Neuronal stem cell (in vitro differentiated cells): Measurements from ENCODE around the gene SLC6A4. TPM values are rescaled to one million over a fixed set of nuclear protein-coding genes. Genes with fewer than 3 reads are reported as not detected.

Source experiments
- DNase-seq: peaks from one replicate; pipeline ENCODE4 v3.0.0-alpha.2; 2013; ENCODE audit warnings: low spot score
- H2AFZ ChIP-seq: one replicate; pipeline ENCODE4 v1.6.1; 2013; ENCODE audit warnings: mild to moderate bottlenecking, low read length, inconsistent platforms
- H2AK5ac ChIP-seq: 2 replicates; pipeline ENCODE4 v1.6.1; 2013; ENCODE audit warnings: low read depth, mild to moderate bottlenecking, inconsistent platforms, low read length, moderate library complexity, mixed read lengths
- H2BK120ac ChIP-seq: 2 replicates; pipeline ENCODE4 v1.6.1; 2013; ENCODE audit warnings: low read depth, mild to moderate bottlenecking, inconsistent platforms, low read length, moderate library complexity, mixed read lengths
- H2BK12ac ChIP-seq: one replicate; pipeline ENCODE4 v1.6.1; 2013; ENCODE audit warnings: low read length, inconsistent platforms
- H2BK15ac ChIP-seq: 2 replicates; pipeline ENCODE4 v1.6.1; 2013; ENCODE audit warnings: mild to moderate bottlenecking, low read length, inconsistent platforms, mixed read lengths
- H2BK5ac ChIP-seq: one replicate; pipeline ENCODE4 v1.6.1; 2013; ENCODE audit warnings: inconsistent platforms, mild to moderate bottlenecking, low read length, moderate library complexity
- H3K14ac ChIP-seq: one replicate; pipeline ENCODE4 v1.6.1; 2013; ENCODE audit warnings: low read length, inconsistent platforms
- H3K18ac ChIP-seq: 2 replicates; pipeline ENCODE4 v1.6.1; 2013; ENCODE audit warnings: low read length, inconsistent platforms
- H3K23ac ChIP-seq: 2 replicates; pipeline ENCODE4 v1.6.1; 2013; ENCODE audit warnings: low read depth, mild to moderate bottlenecking, mixed read lengths, low read length, inconsistent platforms; ENCODE audit not compliant: poor library complexity
- H3K27ac ChIP-seq: replicated peaks from 3 replicates; pipeline ENCODE4 v1.5.1; 2013; ENCODE audit warnings: low read length, inconsistent platforms
- H3K27me3 ChIP-seq, 3 experiments: 2 replicates each; pipeline ENCODE4 v1.6.1; 2013; ENCODE audit warnings: low read length in 3 of 3, mild to moderate bottlenecking in 2 of 3, inconsistent platforms in 1 of 3, low read depth in 1 of 3, mixed read lengths in 1 of 3, moderate library complexity in 1 of 3; ENCODE audit not compliant: control insufficient read depth in 3 of 3, insufficient read depth in 3 of 3
- H3K36me3 ChIP-seq, 2 donors: replicated peaks in 1 of 2; 2 replicates each; pipeline ENCODE4 v1.6.1; 2013; ENCODE audit warnings: low read length in 2 of 2; ENCODE audit not compliant: control insufficient read depth in 2 of 2, insufficient read depth in 2 of 2
- H3K4ac ChIP-seq: 2 replicates; pipeline ENCODE4 v1.6.1; 2013; ENCODE audit warnings: inconsistent platforms, mild to moderate bottlenecking, low read length, moderate library complexity
- H3K4me1 ChIP-seq, 2 donors: 1 replicate in 1 of 2; 2 replicates in 1 of 2; pipeline ENCODE4 v1.6.1; 2013; ENCODE audit warnings: low read length in 2 of 2, low read depth in 1 of 2; ENCODE audit not compliant: control insufficient read depth in 2 of 2, insufficient read depth in 1 of 2
- H3K4me2 ChIP-seq: one replicate; pipeline ENCODE4 v1.6.1; 2013; ENCODE audit warnings: mild to moderate bottlenecking, low read length, inconsistent platforms; ENCODE audit not compliant: insufficient read depth, poor library complexity, severe bottlenecking
- H3K4me3 ChIP-seq, 2 donors: 2 replicates each; pipeline ENCODE4 v1.5.1; 2013; ENCODE audit warnings: low read length in 2 of 2, mild to moderate bottlenecking in 2 of 2, inconsistent platforms in 1 of 2, moderate library complexity in 1 of 2
- H3K79me1 ChIP-seq: one replicate; pipeline ENCODE4 v1.6.1; 2013; ENCODE audit warnings: low read depth, mild to moderate bottlenecking, inconsistent platforms, low read length, moderate library complexity
- H3K9ac ChIP-seq: one replicate; pipeline ENCODE4 v1.6.1; 2013; ENCODE audit warnings: mild to moderate bottlenecking, low read depth, low read length, inconsistent platforms; ENCODE audit not compliant: poor library complexity
- H3K9me3 ChIP-seq, 2 donors: replicated peaks in 1 of 2; 2 replicates each; pipeline versions ENCODE3 to v1.6.1; 2013; ENCODE audit warnings: low read length in 2 of 2, mild to moderate bottlenecking in 2 of 2, inconsistent platforms in 1 of 2, low read depth in 1 of 2, mixed read lengths in 1 of 2, moderate library complexity in 1 of 2; ENCODE audit not compliant: control insufficient read depth in 2 of 2, insufficient read depth in 1 of 2
- H4K8ac ChIP-seq: one replicate; pipeline ENCODE4 v1.6.1; 2013; ENCODE audit warnings: low read depth, mild to moderate bottlenecking, inconsistent platforms, low read length, moderate library complexity
- H4K91ac ChIP-seq: one replicate; pipeline ENCODE4 v1.6.1; 2013; ENCODE audit warnings: low read length, low read depth, mild to moderate bottlenecking, inconsistent platforms; ENCODE audit not compliant: poor library complexity
- WGBS, 2 donors: extraction: QIAGEN DNeasy Blood & Tissue Kit; methylation state at CpG; one replicate each; pipeline ENCODE4 v1.1.7; 2013; ENCODE audit warnings: missing lambda C conversion rate in 2 of 2, mixed read lengths in 1 of 2; ENCODE audit not compliant: insufficient read length in 2 of 2, insufficient replicate concordance in 1 of 2; ENCODE audit errors: extremely low coverage in 2 of 2; 5-methylcytosine and 5-hydroxymethylcytosine counted together
- polyA plus RNA-seq, 2 experiments: library from polyadenylated mRNA; stranded (reverse); fragments of 200-250 nt; gene quantifications; one replicate each; pipeline ENCODE4 v1.2.3, GENCODE V29; 2013

Gene SLC6A4
- polyA plus RNA-seq (2013, experiment 1 of 2), result 0.06 TPM
- 0.12 TPM for polyA plus RNA-seq (2013, experiment 2 of 2)

DNA sequence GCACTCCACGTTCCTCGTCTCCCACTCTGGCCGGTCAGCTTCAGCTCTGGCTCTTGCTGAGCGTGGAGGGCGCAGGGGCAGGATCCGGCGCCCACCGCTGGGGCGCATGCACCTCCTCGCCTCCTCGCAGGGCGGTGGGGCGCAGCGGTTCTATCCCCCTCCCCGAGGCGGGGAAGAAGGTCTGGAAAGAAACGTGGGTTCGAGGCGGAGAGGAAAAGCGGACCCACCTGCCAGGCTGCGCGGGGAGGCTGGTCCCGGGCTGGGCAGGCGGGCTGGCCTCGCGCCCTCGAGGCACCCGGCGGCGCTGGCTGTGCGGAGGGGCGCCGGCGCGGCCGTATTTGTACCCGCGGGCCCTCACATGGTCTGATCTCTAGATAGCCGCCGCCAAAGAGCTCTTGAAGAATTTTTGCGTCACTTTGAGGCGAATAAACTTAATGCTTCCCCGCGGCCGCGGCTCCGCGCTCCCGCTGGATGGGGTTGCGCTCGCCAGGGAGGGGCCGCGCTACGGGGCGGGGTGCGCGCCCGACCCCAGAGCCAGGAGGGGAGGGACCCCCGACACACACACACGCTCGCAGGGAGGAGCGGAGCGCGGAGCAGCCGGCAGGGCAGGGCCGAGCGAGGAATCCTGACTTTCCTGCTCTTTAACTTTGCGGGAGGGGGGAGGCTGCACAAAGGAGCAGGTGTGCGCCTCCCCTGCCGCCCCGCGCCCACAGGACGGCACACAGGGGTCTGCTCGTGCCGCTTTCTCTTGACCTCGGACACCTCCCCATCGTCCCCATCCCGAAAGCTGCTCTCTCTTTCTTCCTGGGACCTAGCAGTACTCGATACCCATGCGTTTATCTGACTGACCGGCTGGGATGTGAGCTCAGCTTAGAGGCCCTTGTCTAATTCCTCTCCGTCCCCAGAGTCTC, at the start of gene SLC6A4:
Gene SLC6A4, minus strand, starts transcription at position 312 of the 911 bp plus-strand sequence. CDS start 13,739 bp downstream, outside the sequence.
- Histone ChIP-seq H3K4ac (no peak within 1 kb of the TSS), H3K4me3 (peak within 1 kb of the TSS; percentile 43 to 67), H2BK15ac (peak within 1 kb of the TSS; percentile 88), H2AK5ac (no peak within 1 kb of the TSS), H3K27me3 (peaks cover 24 to 88% (median 70%) of the 10 kb centered on the region in 3 experiments), H2BK12ac (peak within 1 kb of the TSS; percentile 75), H4K8ac (peak within 1 kb of the TSS; percentile 23), H3K18ac (peak within 1 kb of the TSS; percentile 91), H3K23ac (peak within 1 kb of the TSS; percentile 29), H3K4me2 (peak within 1 kb of the TSS; percentile 79), H4K91ac (no peak within 1 kb of the TSS), H3K36me3 (no peaks in the 10 kb centered on the region), H3K14ac (peak within 1 kb of the TSS; percentile 91), H3K9me3 (peaks cover 4 to 5% of the 10 kb centered on the region in 2 donors), H3K79me1 (no peaks in the 10 kb centered on the region), H3K9ac (no peak within 1 kb of the TSS), H3K27ac (no peak within 1 kb of the TSS), H2BK120ac (no peak within 1 kb of the TSS), H3K4me1 (peaks cover 19 to 21% of the 10 kb centered on the region in 2 donors), H2AFZ (peak within 1 kb of the TSS; percentile 95), H2BK5ac (peak within 1 kb of the TSS; percentile 62)
- no peak for DNase-seq
- no CpG with 5 or more reads among the region's 82 CpGs for WGBS, 2 donors

DNA sequence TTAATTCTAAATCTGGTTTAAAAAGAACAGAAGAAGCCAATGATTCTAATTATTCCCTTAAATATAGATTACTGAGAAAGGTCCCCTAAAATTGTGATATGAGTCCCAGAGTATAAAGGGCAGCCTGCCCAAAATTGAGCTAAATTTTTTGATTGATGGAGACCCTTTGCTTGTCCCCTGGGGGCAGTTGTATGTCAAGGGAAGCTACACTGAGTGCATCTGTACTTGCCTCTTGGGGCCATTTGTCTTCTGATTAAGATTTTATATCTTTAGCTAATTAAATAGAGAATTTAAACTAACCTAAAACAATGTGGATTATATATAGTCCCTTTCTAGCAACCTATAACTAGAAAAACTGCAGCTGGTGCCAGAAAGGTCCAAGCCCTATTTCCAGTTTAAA, 43.7 kb upstream of the SLC6A4 start:
- no peak overlapping the region for H2BK120ac ChIP-seq
- H3K4me2 ChIP-seq, result no peak overlapping the region
- no peaks in the 10 kb centered on the region for H3K9me3 ChIP-seq
- H3K79me1 ChIP-seq, result no peaks in the 10 kb centered on the region
- no peak overlapping the region for H3K4ac ChIP-seq
- H3K18ac ChIP-seq, result no peak overlapping the region
- no peak overlapping the region for H2BK15ac ChIP-seq
- no peaks in the 10 kb centered on the region for H3K4me1 ChIP-seq
- no peaks in the 10 kb centered on the region for H3K27me3 ChIP-seq
- H3K4me3 ChIP-seq, result no peak overlapping the region
- H2BK5ac ChIP-seq, result no peak overlapping the region
- H4K8ac ChIP-seq, result no peak overlapping the region
- no peak overlapping the region for H2AFZ ChIP-seq
- H2AK5ac ChIP-seq, result no peak overlapping the region
- no peak for DNase-seq
- no peak overlapping the region for H4K91ac ChIP-seq
- H3K14ac ChIP-seq, result no peak overlapping the region
- H3K23ac ChIP-seq, result no peak overlapping the region
- peaks cover 0 to 57% of the 10 kb centered on the region in 2 donors for H3K36me3 ChIP-seq
- no peak overlapping the region for H3K27ac ChIP-seq
- no peak overlapping the region for H3K9ac ChIP-seq
- H2BK12ac ChIP-seq, result no peak overlapping the region

- H3K23ac ChIP-seq, result no peak overlapping the region
- no peaks in the 10 kb centered on the region for H3K4me1 ChIP-seq
- H2BK15ac ChIP-seq, result no peak overlapping the region
- no peak overlapping the region for H2BK5ac ChIP-seq
- H3K9me3 ChIP-seq, result no peaks in the 10 kb centered on the region
- no peak overlapping the region for H4K8ac ChIP-seq
- no peak overlapping the region for H3K4me2 ChIP-seq
- no peaks in the 10 kb centered on the region for H3K27me3 ChIP-seq
- no peak overlapping the region for H3K18ac ChIP-seq
- no peak overlapping the region for H2AFZ ChIP-seq
- peak; percentile 18 for DNase-seq
- H3K4ac ChIP-seq, result no peak overlapping the region
- H2AK5ac ChIP-seq, result no peak overlapping the region
- H3K9ac ChIP-seq, result no peak overlapping the region
- H3K4me3 ChIP-seq, result no peak overlapping the region
- H3K27ac ChIP-seq, result no peak overlapping the region
- H3K79me1 ChIP-seq, result no peaks in the 10 kb centered on the region
- no peak overlapping the region for H2BK12ac ChIP-seq
- no peak overlapping the region for H2BK120ac ChIP-seq
- no peak overlapping the region for H4K91ac ChIP-seq
- peaks cover 5 to 59% of the 10 kb centered on the region in 2 donors for H3K36me3 ChIP-seq
- no peak overlapping the region for H3K14ac ChIP-seq
These were observed 42.5 kb upstream of the SLC6A4 start for GRCh38 chr17:30278032-30278431.

DNA sequence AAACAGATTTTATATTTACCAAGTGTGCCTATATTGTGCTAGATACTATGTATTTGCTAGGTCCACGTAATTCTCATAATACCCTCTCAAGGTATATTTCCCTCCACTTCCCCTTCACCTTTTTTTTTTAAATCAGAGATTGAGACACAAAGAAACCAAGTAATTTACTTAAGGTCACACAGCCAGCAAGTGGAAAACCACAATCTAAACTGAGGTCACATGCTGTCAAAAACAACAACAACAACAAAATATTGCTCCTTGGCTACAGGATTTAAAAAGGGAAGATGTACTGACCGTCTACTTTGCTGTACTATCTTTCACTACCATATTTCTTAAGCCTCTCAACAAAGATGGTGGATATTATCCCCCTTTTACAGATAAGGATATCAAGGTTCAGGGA, 40.4 kb upstream of the SLC6A4 start:
- no peak overlapping the region for H3K4ac ChIP-seq
- no peak overlapping the region for H2BK120ac ChIP-seq
- H2AK5ac ChIP-seq, result no peak overlapping the region
- no CpG with 5 or more reads among the region's 2 CpGs for WGBS, 2 donors
- peaks cover 0 to 8% of the 10 kb centered on the region in 2 donors for H3K4me1 ChIP-seq
- H2BK15ac ChIP-seq, result no peak overlapping the region
- no peak overlapping the region for H4K8ac ChIP-seq
- no peak overlapping the region for H3K18ac ChIP-seq
- no peak overlapping the region for H2BK12ac ChIP-seq
- H3K79me1 ChIP-seq, result no peaks in the 10 kb centered on the region
- H3K9me3 ChIP-seq, result no peaks in the 10 kb centered on the region
- no peak overlapping the region for H2BK5ac ChIP-seq
- H3K4me2 ChIP-seq, result no peak overlapping the region
- H3K4me3 ChIP-seq, result no peak overlapping the region
- H3K9ac ChIP-seq, result no peak overlapping the region
- no peaks in the 10 kb centered on the region for H3K27me3 ChIP-seq
- no peak overlapping the region for H2AFZ ChIP-seq
- H3K27ac ChIP-seq, result no peak overlapping the region
- no peak overlapping the region for H4K91ac ChIP-seq
- no peak overlapping the region for H3K23ac ChIP-seq
- no peak overlapping the region for H3K14ac ChIP-seq
- DNase-seq, result no peak
- peaks cover 12 to 62% of the 10 kb centered on the region in 2 donors for H3K36me3 ChIP-seq
